ENCODE measurements around the gene PRRC2A. TPM values are rescaled to one million over a fixed set of nuclear protein-coding genes. Genes with fewer than 3 reads are reported as not detected.

The PRRC2A gene
- total and polyA plus RNA-seq, 10 donors: 84.1 to 198 (median 155) TPM

DNA sequence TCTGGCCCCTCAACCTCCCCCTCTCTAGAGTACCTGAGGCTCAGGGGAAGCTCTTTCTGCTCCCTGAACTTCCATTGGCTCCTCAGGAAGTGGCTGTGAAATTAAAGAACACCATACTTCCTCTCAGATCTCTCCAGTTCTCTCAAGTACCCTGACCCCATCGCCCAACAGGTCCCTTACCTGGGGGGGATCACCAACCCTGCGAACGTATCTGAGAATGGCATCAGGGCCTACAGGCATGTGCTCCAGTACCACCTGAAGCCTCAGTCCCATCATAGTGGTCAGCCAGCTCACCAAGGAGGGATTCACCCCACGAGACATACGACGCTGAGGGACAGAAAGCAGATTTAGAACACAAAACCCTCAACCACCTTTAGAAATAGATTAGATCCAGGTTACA is 20.1 kb downstream of the PRRC2A start:
- TF ChIP-seq, protein P1, sequence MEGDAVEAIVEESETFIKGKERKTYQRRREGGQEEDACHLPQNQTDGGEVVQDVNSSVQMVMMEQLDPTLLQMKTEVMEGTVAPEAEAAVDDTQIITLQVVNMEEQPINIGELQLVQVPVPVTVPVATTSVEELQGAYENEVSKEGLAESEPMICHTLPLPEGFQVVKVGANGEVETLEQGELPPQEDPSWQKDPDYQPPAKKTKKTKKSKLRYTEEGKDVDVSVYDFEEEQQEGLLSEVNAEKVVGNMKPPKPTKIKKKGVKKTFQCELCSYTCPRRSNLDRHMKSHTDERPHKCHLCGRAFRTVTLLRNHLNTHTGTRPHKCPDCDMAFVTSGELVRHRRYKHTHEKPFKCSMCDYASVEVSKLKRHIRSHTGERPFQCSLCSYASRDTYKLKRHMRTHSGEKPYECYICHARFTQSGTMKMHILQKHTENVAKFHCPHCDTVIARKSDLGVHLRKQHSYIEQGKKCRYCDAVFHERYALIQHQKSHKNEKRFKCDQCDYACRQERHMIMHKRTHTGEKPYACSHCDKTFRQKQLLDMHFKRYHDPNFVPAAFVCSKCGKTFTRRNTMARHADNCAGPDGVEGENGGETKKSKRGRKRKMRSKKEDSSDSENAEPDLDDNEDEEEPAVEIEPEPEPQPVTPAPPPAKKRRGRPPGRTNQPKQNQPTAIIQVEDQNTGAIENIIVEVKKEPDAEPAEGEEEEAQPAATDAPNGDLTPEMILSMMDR (IDR thresholded peaks at IDR 0.05 in 8 of 11, conservative IDR thresholded peaks at IDR 0.05 in 3 of 11): no peak
- TF ChIP-seq POLR2AphosphoS5 (IDR thresholded peaks at IDR 0.05): no peak
- no peak for TF ChIP-seq POLR2A (IDR thresholded peaks at IDR 0.05)
- intact Hi-C loops (cut with DNase I; ENCODE audit: low total_unique reads): no loop called here
- no peaks in the 10 kb centered on the region for H3K27me3 ChIP-seq (replicated peaks in 1 of 7)
- 86 to 93% (median 89%) methylated on average over 6 of the region's 6 CpGs for WGBS, 5 donors
- DNase-seq: no peak
- H3K27ac ChIP-seq: peak overlapping the region in 1 of 8 donors; percentile 46
- H3K4me3 ChIP-seq: no peak overlapping the region
- H3K4me1 ChIP-seq: peaks cover 0 to 12% (median 2%) of the 10 kb centered on the region in 6 donors
- H3K9me3 ChIP-seq: no peaks in the 10 kb centered on the region
- peaks cover 4 to 100% (median 99%) of the 10 kb centered on the region in 6 donors for H3K36me3 ChIP-seq

- peaks cover 0 to 12% (median 2%) of the 10 kb centered on the region in 6 donors for H3K4me1 ChIP-seq
- no peaks in the 10 kb centered on the region for H3K9me3 ChIP-seq
- peaks cover 4 to 100% (median 99%) of the 10 kb centered on the region in 6 donors for H3K36me3 ChIP-seq
- no peak for TF ChIP-seq POLR2AphosphoS5 (IDR thresholded peaks at IDR 0.05)
- H3K27ac ChIP-seq: no peak overlapping the region
- DNase-seq: no peak
- H3K4me3 ChIP-seq: no peak overlapping the region
- no peaks in the 10 kb centered on the region for H3K27me3 ChIP-seq (replicated peaks in 1 of 7)
- intact Hi-C loops (cut with DNase I; ENCODE audit: low total_unique reads): no loop called here
- WGBS, 5 donors: 83 to 93% (median 88%) methylated on average over 4 of the region's 4 CpGs
Observed at GRCh38 chr6:31641370-31641769, 20.9 kb downstream of the PRRC2A start.

DNA sequence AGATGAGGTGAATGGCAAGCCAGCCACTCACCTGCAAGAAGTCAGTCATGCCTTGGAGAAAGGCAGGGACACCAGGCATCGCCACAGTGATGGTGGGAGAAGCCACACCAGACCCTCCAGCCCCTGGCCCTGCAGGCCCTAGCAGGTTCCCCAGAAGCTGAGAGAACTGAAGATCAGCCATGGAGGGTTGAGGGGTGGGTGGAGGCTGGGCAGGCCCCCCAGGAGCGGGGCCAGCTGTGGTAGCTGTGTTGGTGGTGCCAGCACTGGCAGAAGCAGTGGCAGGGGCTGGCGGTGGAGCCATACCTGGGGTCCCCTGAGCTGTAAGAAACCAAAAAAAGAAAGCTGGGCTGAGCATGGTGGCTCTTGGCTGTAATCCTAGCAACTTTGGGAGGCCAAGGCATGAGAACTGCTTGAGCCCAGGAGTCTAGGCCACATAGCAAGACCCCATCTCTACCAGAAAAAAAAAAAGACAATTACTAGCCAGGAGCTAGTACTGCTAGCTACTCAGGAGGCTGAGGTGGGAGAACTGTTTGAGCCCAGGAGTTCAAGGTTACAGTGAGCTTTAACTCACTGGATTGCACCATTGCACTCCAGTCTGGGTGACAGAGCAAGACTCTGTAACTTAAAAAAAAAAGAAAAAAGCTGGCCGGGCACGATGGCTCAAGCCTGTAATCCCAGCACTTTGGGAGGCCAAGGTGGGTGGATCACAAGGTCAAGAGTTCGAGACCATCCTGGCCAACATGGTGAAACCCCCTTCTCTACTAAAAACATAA is 22.5 kb downstream of the PRRC2A start:
- peaks cover 15 to 100% (median 99%) of the 10 kb centered on the region in 6 donors for H3K36me3 ChIP-seq
- 93 to 97% (median 93%) methylated on average over 6 of the region's 6 CpGs for WGBS, 5 donors
- DNase-seq: no peak
- peaks cover 0 to 12% (median 2%) of the 10 kb centered on the region in 6 donors for H3K4me1 ChIP-seq
- H3K27ac ChIP-seq: no peak overlapping the region
- H3K9me3 ChIP-seq: no peaks in the 10 kb centered on the region
- intact Hi-C loops (cut with DNase I; ENCODE audit: low total_unique reads): no loop called here
- H3K27me3 ChIP-seq (replicated peaks in 1 of 7): no peaks in the 10 kb centered on the region
- TF ChIP-seq POLR2AphosphoS5 (IDR thresholded peaks at IDR 0.05) (no peak), POLR2A (IDR thresholded peaks at IDR 0.05) (no peak)
- TF ChIP-seq, protein P1 (IDR thresholded peaks at IDR 0.05 in 8 of 11, conservative IDR thresholded peaks at IDR 0.05 in 3 of 11): no peak
- no peak overlapping the region for H3K4me3 ChIP-seq

- 90 to 95% (median 91%) methylated on average over 6 to 17 of the region's 17 CpGs for WGBS, 5 donors
- no peaks in the 10 kb centered on the region for H3K9me3 ChIP-seq
- no peak for DNase-seq
- peaks cover 15 to 100% (median 100%) of the 10 kb centered on the region in 6 donors for H3K36me3 ChIP-seq
- no peaks in the 10 kb centered on the region for H3K27me3 ChIP-seq (replicated peaks in 1 of 7)
- no peak overlapping the region for H3K4me3 ChIP-seq
- no peak overlapping the region for H3K27ac ChIP-seq
- H3K4me1 ChIP-seq: peaks cover 0 to 18% (median 2%) of the 10 kb centered on the region in 6 donors
- TF ChIP-seq, protein P1 (IDR thresholded peaks at IDR 0.05 in 8 of 11, conservative IDR thresholded peaks at IDR 0.05 in 3 of 11): no peak
- peak in 1 of 3 donors; percentile 59 for TF ChIP-seq POLR2AphosphoS5 (IDR thresholded peaks at IDR 0.05)
- intact Hi-C loops (cut with DNase I; ENCODE audit: low total_unique reads): no loop called here
Observed at GRCh38 chr6:31643818-31644454, 23.4 kb downstream of the PRRC2A start.
